Naive B cell (primary cell): Measurements from ENCODE around the gene GLIS1. TPM values are rescaled to one million over a fixed set of nuclear protein-coding genes. Genes with fewer than 3 reads are reported as not detected.

Experiments used
- ATAC-seq, 2 donors: fragments of 150-1000 bp; cut with Tn5 transposase; 2 replicates each; pipeline ENCODE4 v1.10.0; 2021; ENCODE audit warnings: low read depth in 2 of 2, mild to moderate bottlenecking in 2 of 2, moderate library complexity in 2 of 2
- DNase-seq: peaks from one replicate; pipeline ENCODE4 v3.0.0; 2022
- H3K27ac Mint-ChIP-seq, 6 donors: one replicate each; pipeline ENCODE4 v1.8.0; 2020 to 2022; ENCODE audit warnings: mild to moderate bottlenecking in 6 of 6, mixed read lengths in 6 of 6, moderate library complexity in 5 of 6, inconsistent platforms in 2 of 6
- H3K27me3 Mint-ChIP-seq, 3 donors: one replicate each; pipeline ENCODE4 v1.8.0; 2021 to 2022; ENCODE audit warnings: mixed read lengths in 3 of 3, mild to moderate bottlenecking in 1 of 3
- H3K36me3 Mint-ChIP-seq, 2 donors: one replicate each; pipeline ENCODE4 v1.8.0; 2020 to 2022; ENCODE audit warnings: mixed read lengths in 2 of 2, inconsistent platforms in 1 of 2, mild to moderate bottlenecking in 1 of 2
- H3K4me1 Mint-ChIP-seq, 3 donors: one replicate each; pipeline ENCODE4 v1.8.0; 2020 to 2022; ENCODE audit warnings: mixed read lengths in 3 of 3, inconsistent platforms in 1 of 3, mild to moderate bottlenecking in 1 of 3, moderate library complexity in 1 of 3
- H3K4me3 Mint-ChIP-seq, 8 donors: one replicate each; pipeline ENCODE4 v1.8.0; 2020 to 2022; ENCODE audit warnings: mild to moderate bottlenecking in 8 of 8, mixed read lengths in 8 of 8, moderate library complexity in 8 of 8, inconsistent platforms in 2 of 8
- H3K9me3 Mint-ChIP-seq, 7 donors: one replicate each; pipeline ENCODE4 v1.8.0; 2020 to 2022; ENCODE audit warnings: mixed read lengths in 7 of 7, mild to moderate bottlenecking in 5 of 7, inconsistent platforms in 2 of 7, moderate library complexity in 1 of 7
- polyA plus RNA-seq, 6 donors: library from polyadenylated mRNA; unstranded; fragments of 300-500 nt; fragmentation: Illumina TruSeq; gene quantifications; one replicate each; pipeline ENCODE4 v1.2.3, GENCODE V29; 2021; ENCODE audit warnings: low read depth in 6 of 6

The GLIS1 gene
- polyA plus RNA-seq, 6 donors from 2014 or later, result not detected

DNA sequence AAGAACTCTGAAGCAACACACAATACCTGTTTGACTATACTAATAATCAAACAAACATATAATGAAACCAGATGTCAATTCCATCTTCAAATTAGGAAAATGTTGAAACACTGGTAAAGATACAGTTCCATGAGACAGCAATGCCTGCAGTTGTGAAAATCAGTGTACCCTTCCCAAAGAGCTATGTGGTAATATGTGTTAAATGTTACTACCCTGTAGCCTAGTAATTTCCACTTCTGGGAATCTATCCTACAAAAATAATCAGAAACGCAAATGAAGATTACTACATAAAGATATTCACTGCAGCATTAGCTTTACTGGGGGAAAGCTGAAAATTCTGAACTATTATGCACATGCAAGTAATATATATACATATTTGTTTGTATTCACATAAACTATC, 16.9 kb downstream of the GLIS1 start:
- no peak for DNase-seq
- peaks cover 0 to 6% (median 0%) of the 10 kb centered on the region in 3 donors for H3K4me1 Mint-ChIP-seq
- H3K27me3 Mint-ChIP-seq, result peaks cover 3 to 16% (median 10%) of the 10 kb centered on the region in 3 donors
- no peak for ATAC-seq
- H3K4me3 Mint-ChIP-seq, result no peak overlapping the region
- H3K36me3 Mint-ChIP-seq, result no peaks in the 10 kb centered on the region
- H3K9me3 Mint-ChIP-seq, result no peaks in the 10 kb centered on the region
- no peak overlapping the region for H3K27ac Mint-ChIP-seq

GRCh38 chr1:53721088-53721487, 17.9 kb downstream of the GLIS1 start:
- no peak overlapping the region for H3K27ac Mint-ChIP-seq
- no peak for ATAC-seq

GRCh38 chr1:53719469-53719868, 19.5 kb downstream of the GLIS1 start:
- no peak for ATAC-seq

More at GRCh38 chr1:53721088-53721487, 17.9 kb downstream of the GLIS1 start:
- H3K4me3 Mint-ChIP-seq, result no peak overlapping the region
- H3K4me1 Mint-ChIP-seq, result peaks cover 0 to 6% (median 0%) of the 10 kb centered on the region in 3 donors
- no peak for DNase-seq
- H3K36me3 Mint-ChIP-seq, result no peaks in the 10 kb centered on the region
- H3K9me3 Mint-ChIP-seq, result no peaks in the 10 kb centered on the region
- peaks cover 3 to 16% (median 10%) of the 10 kb centered on the region in 3 donors for H3K27me3 Mint-ChIP-seq

GRCh38 chr1:53718443-53718842, 20.5 kb downstream of the GLIS1 start:
- Mint-ChIP-seq H3K9me3 (no peaks in the 10 kb centered on the region), H3K27ac (no peak overlapping the region), H3K4me1 (peaks cover 0 to 6% (median 0%) of the 10 kb centered on the region in 3 donors), H3K27me3 (peaks cover 3 to 15% (median 10%) of the 10 kb centered on the region in 3 donors), H3K36me3 (no peaks in the 10 kb centered on the region), H3K4me3 (no peak overlapping the region)
- DNase-seq (no peak), ATAC-seq (no peak)

More at GRCh38 chr1:53719469-53719868, 19.5 kb downstream of the GLIS1 start:
- Mint-ChIP-seq H3K4me3 (no peak overlapping the region), H3K9me3 (no peaks in the 10 kb centered on the region), H3K27me3 (peaks cover 3 to 10% (median 10%) of the 10 kb centered on the region in 3 donors), H3K36me3 (no peaks in the 10 kb centered on the region), H3K27ac (no peak overlapping the region), H3K4me1 (peaks cover 0 to 6% (median 0%) of the 10 kb centered on the region in 3 donors)
- DNase-seq, result no peak

DNA sequence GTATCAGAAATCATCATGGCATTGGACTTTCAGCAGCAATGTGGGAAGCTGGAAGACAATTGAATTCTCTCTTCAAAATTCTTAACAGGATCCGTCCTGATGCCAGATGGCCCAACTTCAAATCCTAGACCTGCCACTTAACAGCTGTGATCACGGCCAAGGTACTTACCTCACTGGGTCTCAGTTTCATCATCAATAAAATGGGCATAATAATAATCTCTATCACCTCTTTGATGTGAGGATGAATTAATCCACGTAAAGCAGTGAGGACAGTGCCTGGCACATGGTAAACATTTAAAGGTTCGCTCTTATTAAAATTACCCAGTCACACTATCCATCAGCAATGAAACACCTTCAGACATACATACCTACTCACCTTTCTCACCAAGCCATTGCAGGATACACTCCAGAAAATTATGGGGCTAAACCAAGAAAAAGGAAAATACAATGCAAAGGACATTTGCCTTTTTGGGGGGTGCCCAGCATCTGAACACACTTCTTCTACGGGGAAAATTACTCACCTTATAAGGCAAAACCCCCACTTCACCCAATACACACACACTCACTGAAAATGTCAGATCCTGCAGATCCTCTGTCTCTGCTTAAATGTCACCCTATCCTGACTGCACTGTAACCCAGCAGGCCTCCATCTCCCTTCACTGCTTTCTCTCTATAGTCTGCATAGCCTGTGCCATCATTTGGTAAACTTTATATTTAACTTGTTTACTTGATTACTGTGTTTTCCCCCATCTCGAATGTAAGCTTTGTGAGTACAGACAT, 21.7 kb downstream of the GLIS1 start:
- Mint-ChIP-seq H3K4me1 (peaks cover 0 to 6% (median 0%) of the 10 kb centered on the region in 3 donors), H3K27ac (no peak overlapping the region), H3K9me3 (no peaks in the 10 kb centered on the region), H3K4me3 (no peak overlapping the region), H3K36me3 (no peaks in the 10 kb centered on the region), H3K27me3 (peaks cover 8 to 26% (median 15%) of the 10 kb centered on the region in 3 donors)
- ATAC-seq (no peak), DNase-seq (no peak)

DNA sequence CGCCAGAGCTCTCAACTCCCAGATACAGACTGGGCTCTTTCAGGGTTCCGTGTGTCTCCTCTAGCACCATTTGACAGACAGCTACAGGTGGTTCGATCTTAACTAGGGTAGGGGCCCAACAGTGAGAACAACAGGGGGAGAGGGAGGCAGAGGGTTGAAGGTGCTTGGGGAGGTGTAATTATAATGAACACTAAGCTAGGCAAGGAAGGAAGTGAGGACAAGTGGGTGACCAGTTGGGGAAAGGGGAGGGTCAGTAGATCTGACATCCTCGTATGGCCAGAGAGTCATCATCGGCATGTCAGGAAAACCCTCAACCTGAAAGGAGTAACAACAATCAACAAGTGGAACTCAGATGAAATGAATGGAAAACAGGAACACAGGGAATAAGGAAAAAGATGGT, 22.8 kb downstream of the GLIS1 start:
- Mint-ChIP-seq H3K4me1 (peaks cover 0 to 6% (median 0%) of the 10 kb centered on the region in 3 donors), H3K36me3 (no peaks in the 10 kb centered on the region), H3K27me3 (peaks cover 8 to 26% (median 15%) of the 10 kb centered on the region in 3 donors), H3K9me3 (no peaks in the 10 kb centered on the region), H3K27ac (no peak overlapping the region), H3K4me3 (no peak overlapping the region)
- DNase-seq (no peak), ATAC-seq (no peak)

DNA sequence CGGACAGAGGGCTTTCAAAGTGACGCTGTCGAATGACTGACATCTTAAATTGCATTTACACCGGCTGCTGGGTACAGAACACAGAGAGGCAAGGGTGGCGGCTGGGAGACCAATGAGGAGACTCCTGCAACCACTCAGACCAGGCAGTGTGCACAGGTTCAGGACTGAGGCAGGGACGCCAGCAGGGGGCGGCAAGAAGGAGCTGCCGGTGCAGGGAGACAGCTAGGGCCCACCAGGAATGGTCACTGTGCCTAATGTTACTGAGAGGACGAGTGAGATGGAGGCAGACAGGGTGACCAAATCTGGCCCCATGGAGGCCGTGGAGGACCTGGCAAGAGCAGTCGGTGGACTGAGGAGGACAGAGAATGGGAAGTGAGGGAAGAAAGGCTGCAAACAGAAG, 23.5 kb downstream of the GLIS1 start:
- ATAC-seq (no peak), DNase-seq (no peak)
- Mint-ChIP-seq H3K36me3 (no peaks in the 10 kb centered on the region), H3K4me3 (no peak overlapping the region), H3K27ac (no peak overlapping the region), H3K27me3 (peaks cover 8 to 26% (median 15%) of the 10 kb centered on the region in 3 donors), H3K4me1 (peaks cover 0 to 6% (median 0%) of the 10 kb centered on the region in 3 donors), H3K9me3 (no peaks in the 10 kb centered on the region)

- H3K27me3 Mint-ChIP-seq, result peaks cover 5 to 16% (median 10%) of the 10 kb centered on the region in 3 donors
- no peaks in the 10 kb centered on the region for H3K36me3 Mint-ChIP-seq
- no peak overlapping the region for H3K27ac Mint-ChIP-seq
- no peak overlapping the region for H3K4me3 Mint-ChIP-seq
- ATAC-seq (no peak), DNase-seq (no peak)
- no peaks in the 10 kb centered on the region for H3K4me1 Mint-ChIP-seq
- no peaks in the 10 kb centered on the region for H3K9me3 Mint-ChIP-seq
Observed at GRCh38 chr1:53712276-53712675, 26.7 kb downstream of the GLIS1 start.

- peaks cover 10 to 22% (median 11%) of the 10 kb centered on the region in 3 donors for H3K27me3 Mint-ChIP-seq
- no peak for ATAC-seq
- no peak for DNase-seq
- H3K9me3 Mint-ChIP-seq, result no peaks in the 10 kb centered on the region
- H3K27ac Mint-ChIP-seq, result no peak overlapping the region
- H3K4me3 Mint-ChIP-seq, result no peak overlapping the region
- no peaks in the 10 kb centered on the region for H3K36me3 Mint-ChIP-seq
- no peaks in the 10 kb centered on the region for H3K4me1 Mint-ChIP-seq
Observed at GRCh38 chr1:53710584-53710983, 28.4 kb downstream of the GLIS1 start.

GRCh38 chr1:53708687-53709086, 30.3 kb downstream of the GLIS1 start:
- no peaks in the 10 kb centered on the region for H3K9me3 Mint-ChIP-seq
- H3K27me3 Mint-ChIP-seq, result peaks cover 11 to 19% (median 14%) of the 10 kb centered on the region in 3 donors
- no peak overlapping the region for H3K4me3 Mint-ChIP-seq
- no peak overlapping the region for H3K27ac Mint-ChIP-seq
- H3K36me3 Mint-ChIP-seq, result no peaks in the 10 kb centered on the region
- no peaks in the 10 kb centered on the region for H3K4me1 Mint-ChIP-seq
- no peak for ATAC-seq
- DNase-seq, result no peak

DNA sequence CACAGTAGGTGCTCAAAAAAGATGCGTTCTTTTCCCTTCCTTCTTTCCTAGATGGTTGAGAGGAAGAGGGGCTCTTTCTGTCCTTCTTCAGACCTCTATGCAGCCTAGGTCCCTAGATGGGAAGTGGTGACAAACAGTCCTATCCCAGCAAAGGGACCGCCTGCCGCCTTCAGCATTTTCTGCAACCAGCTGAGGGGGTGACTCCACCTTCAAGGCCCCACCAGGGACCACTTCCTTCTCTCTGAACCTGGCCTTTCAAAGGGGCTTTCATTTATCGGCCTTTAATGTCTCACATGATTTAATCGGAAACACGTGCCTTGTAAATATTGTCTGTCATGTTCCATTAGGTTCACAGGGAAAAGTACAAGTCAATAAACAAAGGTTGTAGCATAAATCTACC, 32.6 kb downstream of the GLIS1 start:
- Mint-ChIP-seq H3K27me3 (peaks cover 5 to 14% (median 10%) of the 10 kb centered on the region in 3 donors), H3K27ac (no peak overlapping the region), H3K9me3 (no peaks in the 10 kb centered on the region), H3K4me1 (no peaks in the 10 kb centered on the region), H3K36me3 (no peaks in the 10 kb centered on the region), H3K4me3 (no peak overlapping the region)
- no peak for DNase-seq
- no peak for ATAC-seq

DNA sequence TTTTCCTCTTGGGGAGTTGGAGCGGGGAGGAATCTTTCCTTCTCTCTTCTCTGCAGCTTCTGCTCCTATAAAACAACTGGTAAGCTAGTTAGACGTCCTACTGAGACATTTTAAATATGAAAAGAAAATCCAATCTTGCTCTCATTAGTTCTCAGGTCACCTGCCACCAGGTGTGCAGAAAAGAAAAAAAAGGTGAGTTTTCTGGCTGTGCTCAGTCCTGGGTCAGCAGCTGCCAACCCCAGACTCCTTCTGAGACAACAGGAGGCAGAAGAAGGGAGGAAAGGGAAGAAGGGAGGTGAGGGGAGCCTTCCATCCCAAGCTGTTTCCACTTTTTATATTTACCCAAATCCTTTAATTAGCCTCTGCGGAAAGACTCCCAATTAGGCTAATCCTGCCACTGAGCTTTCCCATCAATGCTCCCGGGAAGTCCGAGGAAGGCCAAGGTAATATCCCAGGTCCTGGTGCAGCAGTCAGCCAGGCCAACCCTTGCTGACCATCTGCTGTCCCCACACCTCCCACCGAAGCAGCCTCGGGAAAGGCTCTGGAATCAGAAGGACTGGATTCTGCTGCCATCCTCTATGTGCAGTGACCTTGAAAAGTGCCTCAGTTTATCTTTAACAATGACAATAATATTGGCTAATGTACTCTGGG, 33.4 kb downstream of the GLIS1 start:
- Mint-ChIP-seq H3K36me3 (no peaks in the 10 kb centered on the region), H3K27ac (no peak overlapping the region), H3K27me3 (peaks cover 5 to 14% (median 10%) of the 10 kb centered on the region in 3 donors), H3K4me1 (no peaks in the 10 kb centered on the region), H3K9me3 (no peaks in the 10 kb centered on the region), H3K4me3 (no peak overlapping the region)
- DNase-seq, result no peak
- no peak for ATAC-seq

DNA sequence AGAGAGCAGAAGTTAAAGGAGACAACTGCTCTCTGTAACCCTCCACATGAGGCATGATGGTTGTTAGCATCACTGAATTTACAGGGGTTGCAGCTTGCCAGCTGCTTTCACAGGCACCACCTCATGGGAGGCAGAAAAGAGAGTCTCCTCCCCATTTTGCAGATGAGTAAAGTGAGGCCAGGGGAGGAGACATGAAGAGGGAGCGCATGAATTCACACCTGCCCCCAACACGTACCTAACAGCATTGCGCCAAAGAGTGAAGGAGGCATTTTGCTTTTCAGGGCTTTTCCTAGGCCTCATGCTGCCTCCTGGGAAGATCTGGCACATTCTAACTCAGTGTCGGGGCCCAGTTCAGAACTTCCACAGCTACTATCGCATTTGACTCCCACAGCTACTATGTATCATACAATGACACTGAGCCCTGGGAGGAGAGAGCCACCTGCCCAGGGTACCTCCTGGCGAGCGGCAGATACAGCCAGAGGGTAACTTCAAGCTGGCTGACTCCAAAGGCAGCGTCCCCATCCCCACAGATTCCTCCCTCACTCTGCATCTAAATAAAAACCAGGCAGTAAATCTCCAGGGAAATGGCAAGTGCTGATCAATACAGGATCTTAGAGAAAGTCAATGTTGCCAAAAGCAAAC, 34.0 kb downstream of the GLIS1 start:
- Mint-ChIP-seq H3K27me3 (peaks cover 5 to 14% (median 10%) of the 10 kb centered on the region in 3 donors), H3K4me1 (no peaks in the 10 kb centered on the region)

More for the DNA sequence above, 34.0 kb downstream of the GLIS1 start:
- DNase-seq (no peak), ATAC-seq (no peak)
- Mint-ChIP-seq H3K4me3 (no peak overlapping the region), H3K9me3 (peaks cover 0 to 5% (median 0%) of the 10 kb centered on the region in 7 donors), H3K27ac (no peak overlapping the region), H3K36me3 (no peaks in the 10 kb centered on the region)
